H9 (cell line): ENCODE data around the gene KDM4C. TPM values are rescaled to one million over a fixed set of nuclear protein-coding genes. Genes with fewer than 3 reads are reported as not detected.

Experiments
- DNase-seq: peaks from one replicate; pipeline ENCODE4 v3.0.0-alpha.2; 2017
- H2AFZ ChIP-seq: one replicate; pipeline ENCODE4 v1.6.1; 2013; ENCODE audit warnings: mild to moderate bottlenecking, low read length, control low read depth, moderate library complexity
- H2AK5ac ChIP-seq: 2 replicates; pipeline ENCODE4 v1.6.1; 2013; ENCODE audit warnings: low read length, control low read depth, mixed read lengths; ENCODE audit not compliant: insufficient read length
- H2BK120ac ChIP-seq: one replicate; pipeline ENCODE4 v1.6.1; 2013; ENCODE audit warnings: low read depth, mild to moderate bottlenecking, low read length, control low read depth, inconsistent platforms; ENCODE audit not compliant: poor library complexity, severe bottlenecking
- H2BK12ac ChIP-seq: 2 replicates; pipeline ENCODE4 v1.6.1; 2013; ENCODE audit warnings: low read length, control low read depth, mixed read lengths, low read depth; ENCODE audit not compliant: insufficient read length
- H2BK15ac ChIP-seq: 2 replicates; pipeline ENCODE4 v1.6.1; 2013; ENCODE audit warnings: low read depth, low read length, control low read depth
- H2BK20ac ChIP-seq: one replicate; pipeline ENCODE4 v1.6.1; 2013; ENCODE audit warnings: low read depth, mild to moderate bottlenecking, low read length, control low read depth, inconsistent platforms; ENCODE audit not compliant: poor library complexity, severe bottlenecking
- H2BK5ac ChIP-seq: 2 replicates; pipeline ENCODE4 v1.6.1; 2013; ENCODE audit warnings: low read length, control low read depth, mixed read lengths; ENCODE audit not compliant: insufficient read length
- H3K14ac ChIP-seq: 2 replicates; pipeline ENCODE4 v1.6.1; 2013; ENCODE audit warnings: low read length, control low read depth; ENCODE audit not compliant: insufficient read depth
- H3K18ac ChIP-seq: 2 replicates; pipeline ENCODE4 v1.6.1; 2013; ENCODE audit warnings: low read depth, mild to moderate bottlenecking, mixed read lengths, low read length, control low read depth; ENCODE audit not compliant: insufficient read length
- H3K23ac ChIP-seq: 2 replicates; pipeline ENCODE4 v1.6.1; 2013; ENCODE audit warnings: low read length, control low read depth, mixed read lengths, low read depth; ENCODE audit not compliant: insufficient read length
- H3K23me2 ChIP-seq: 2 replicates; pipeline ENCODE4 v1.6.1; 2013; ENCODE audit warnings: low read depth, mild to moderate bottlenecking, mixed read lengths, low read length, control low read depth; ENCODE audit not compliant: insufficient read length, poor library complexity, severe bottlenecking
- H3K27ac ChIP-seq: 2 replicates; pipeline ENCODE4 v1.5.1; 2013; ENCODE audit warnings: low read length, control low read depth, mixed read lengths, low read depth; ENCODE audit not compliant: insufficient read length
- H3K27me3 ChIP-seq: 2 replicates; pipeline ENCODE4 v1.6.1; 2013; ENCODE audit warnings: low read length, control low read depth, inconsistent platforms; ENCODE audit not compliant: insufficient read depth
- H3K4ac ChIP-seq: 2 replicates; pipeline ENCODE4 v1.6.1; 2013; ENCODE audit warnings: low read depth, mild to moderate bottlenecking, control low read depth, inconsistent platforms, low read length, moderate library complexity
- H3K4me1 ChIP-seq: 2 replicates; pipeline ENCODE4 v1.6.1; 2013; ENCODE audit warnings: low read length, control low read depth, inconsistent platforms; ENCODE audit not compliant: insufficient read depth
- H3K4me2 ChIP-seq: 2 replicates; pipeline ENCODE4 v1.6.1; 2013; ENCODE audit warnings: low read length, control low read depth, mixed read lengths; ENCODE audit not compliant: insufficient read length, insufficient read depth
- H3K56ac ChIP-seq: 2 replicates; pipeline ENCODE4 v1.6.1; 2013; ENCODE audit warnings: low read depth, mild to moderate bottlenecking, mixed read lengths, low read length, control low read depth; ENCODE audit not compliant: insufficient read length
- H3K79me1 ChIP-seq: 2 replicates; pipeline ENCODE4 v1.6.1; 2013; ENCODE audit warnings: low read depth, mild to moderate bottlenecking, moderate library complexity, low read length, control low read depth, inconsistent platforms; ENCODE audit not compliant: insufficient read depth, poor library complexity, severe bottlenecking
- H3K79me2 ChIP-seq: 2 replicates; pipeline ENCODE4 v1.6.1; 2013; ENCODE audit warnings: low read length, control low read depth, inconsistent platforms; ENCODE audit not compliant: insufficient read depth
- H3K9ac ChIP-seq: 2 replicates; pipeline ENCODE4 v1.6.1; 2013; ENCODE audit warnings: low read length, control low read depth, mixed read lengths; ENCODE audit not compliant: insufficient read length; ENCODE audit errors: extremely low read depth
- H3K9me3 ChIP-seq: one replicate; pipeline ENCODE4 v1.6.1; 2013; ENCODE audit warnings: low read depth, low read length, inconsistent platforms; ENCODE audit not compliant: control insufficient read depth
- H3T11ph ChIP-seq: one replicate; pipeline ENCODE4 v1.6.1; 2013; ENCODE audit warnings: mild to moderate bottlenecking, low read length, control low read depth, inconsistent platforms
- H4K20me1 ChIP-seq: one replicate; pipeline ENCODE4 v1.6.1; 2013; ENCODE audit not compliant: control insufficient read depth, insufficient read length, insufficient read depth
- H4K5ac ChIP-seq: 2 replicates; pipeline ENCODE4 v1.6.1; 2013; ENCODE audit warnings: low read depth, mild to moderate bottlenecking, mixed read lengths, low read length, control low read depth; ENCODE audit not compliant: insufficient read length
- H4K8ac ChIP-seq: replicated peaks from 2 replicates; pipeline ENCODE4 v1.6.1; 2013; ENCODE audit warnings: low read length, control low read depth, mixed read lengths, low read depth; ENCODE audit not compliant: insufficient read length
- H4K91ac ChIP-seq: 2 replicates; pipeline ENCODE4 v1.6.1; 2013; ENCODE audit warnings: low read depth, mild to moderate bottlenecking, moderate library complexity, mixed read lengths, low read length, control low read depth; ENCODE audit not compliant: insufficient read length
- H3K27ac Mint-ChIP-seq, 3 experiments: 2 replicates in 2 of 3; 3 replicates in 1 of 3; pipeline ENCODE4 v1.8.0; 2020 to 2021; ENCODE audit warnings: mixed read lengths in 3 of 3, mild to moderate bottlenecking in 1 of 3, moderate library complexity in 1 of 3
- H3K27me3 Mint-ChIP-seq: 2 replicates; pipeline ENCODE4 v1.8.0; 2021; ENCODE audit warnings: low read depth, mild to moderate bottlenecking, moderate library complexity, mixed read lengths
- H3K36me3 Mint-ChIP-seq, 3 experiments: 2 replicates in 2 of 3; 3 replicates in 1 of 3; pipeline ENCODE4 v1.8.0; 2020 to 2021; ENCODE audit warnings: low read depth in 3 of 3, mixed read lengths in 3 of 3; ENCODE audit not compliant: insufficient read depth in 1 of 3
- H3K4me1 Mint-ChIP-seq, 2 experiments: 2 replicates each; pipeline ENCODE4 v1.8.0; 2020; ENCODE audit warnings: mixed read lengths in 2 of 2
- H3K4me3 Mint-ChIP-seq, 2 experiments: 2 replicates in 1 of 2; 3 replicates in 1 of 2; pipeline ENCODE4 v1.8.0; 2020 to 2021; ENCODE audit warnings: mild to moderate bottlenecking in 2 of 2, mixed read lengths in 2 of 2, moderate library complexity in 1 of 2
- H3K9me3 Mint-ChIP-seq, 2 experiments: 2 replicates in 1 of 2; 3 replicates in 1 of 2; pipeline ENCODE4 v1.8.0; 2020; ENCODE audit warnings: mild to moderate bottlenecking in 2 of 2, mixed read lengths in 2 of 2, moderate library complexity in 1 of 2
- CTCF ChIP-seq: fragments of 200-600 bp; sonication (generic); conservative IDR thresholded peaks from 3 replicates; pipeline ENCODE4 v1.8.0; 2021; ENCODE audit warnings: antibody characterized with exemption, mild to moderate bottlenecking
- WGBS: extraction: QIAGEN DNeasy Blood & Tissue Kit; methylation state at CpG from one replicate; pipeline ENCODE4 v1.1.7; 2013; ENCODE audit warnings: missing lambda C conversion rate, low lambda C conversion rate, mixed read lengths; ENCODE audit not compliant: insufficient read length; ENCODE audit errors: extremely low coverage; 5-methylcytosine and 5-hydroxymethylcytosine counted together
- total RNA-seq: library from RNA; stranded (reverse); gene quantifications from 2 replicates; pipeline ENCODE4 v1.2.1, GENCODE V29; 2021

The KDM4C gene
- total RNA-seq, 1 experiment from 2014 or later, result 24.0 TPM

GRCh38 chr9:7051711-7052110 is 293.9 kb downstream of the KDM4C start:
- H3K27me3 ChIP-seq, result no peaks in the 10 kb centered on the region
- H2BK15ac ChIP-seq, result no peak overlapping the region
- H3K4me1 ChIP-seq, result peaks cover 2% of the 10 kb centered on the region; the same call in 1 of the 2 replicates
- no peaks in the 10 kb centered on the region for H3K79me1 ChIP-seq
- H3K23ac ChIP-seq, result no peak overlapping the region
- no peak overlapping the region for H4K91ac ChIP-seq
- no peaks in the 10 kb centered on the region for H3K27me3 Mint-ChIP-seq
- H4K8ac ChIP-seq, result no peak overlapping the region
- WGBS, result no CpG with 5 or more reads among the region's 3 CpGs
- no peak overlapping the region for H3T11ph ChIP-seq
- no peaks in the 10 kb centered on the region for H3K9me3 Mint-ChIP-seq
- no peak overlapping the region for H3K18ac ChIP-seq
- no peak for TF ChIP-seq CTCF
- no peak overlapping the region for H2BK20ac ChIP-seq
- no peaks in the 10 kb centered on the region for H3K9me3 ChIP-seq
- no peak overlapping the region for H2BK5ac ChIP-seq
- H4K5ac ChIP-seq, result no peak overlapping the region
- no peak overlapping the region for H3K27ac ChIP-seq
- no peak overlapping the region for H3K14ac ChIP-seq
- no peaks in the 10 kb centered on the region for H3K23me2 ChIP-seq
- no peak overlapping the region for H3K9ac ChIP-seq
- no peaks in the 10 kb centered on the region for H3K79me2 ChIP-seq
- H2AFZ ChIP-seq, result no peak overlapping the region
- H2BK120ac ChIP-seq, result no peak overlapping the region
- H4K20me1 ChIP-seq, result no peaks in the 10 kb centered on the region
- H2AK5ac ChIP-seq, result no peak overlapping the region
- H3K4ac ChIP-seq, result no peak overlapping the region
- H3K27ac Mint-ChIP-seq, result no peak overlapping the region
- peaks cover 12 to 19% of the 10 kb centered on the region in 2 experiments for H3K4me1 Mint-ChIP-seq
- H3K56ac ChIP-seq, result no peak overlapping the region
- no peak overlapping the region for H2BK12ac ChIP-seq
- no peak overlapping the region for H3K4me3 Mint-ChIP-seq
- DNase-seq, result no peak
- no peak overlapping the region for H3K4me2 ChIP-seq
- no peaks in the 10 kb centered on the region; a peak in 2 of 7 replicates for H3K36me3 Mint-ChIP-seq
